K562 (cell line): ENCODE data around the gene LRRC51. TPM values are rescaled to one million over a fixed set of nuclear protein-coding genes. Genes with fewer than 3 reads are reported as not detected.

Experiments
- ARID2 ChIP-seq: fragments of 450-650 bp; IDR thresholded peaks from 2 replicates; pipeline ENCODE4 v1.6.1; 2017; ENCODE audit warnings: antibody characterized with exemption, mild to moderate bottlenecking
- CAMTA2 ChIP-seq: fragments of 250-450 bp; sonication (Bioruptor Pico); conservative IDR thresholded peaks from 2 replicates; pipeline ENCODE4 v1.5.1; 2022
- E2F4 ChIP-seq: sonication (generic); formaldehyde crosslinking; IDR thresholded peaks from 2 replicates; pipeline ENCODE4 v1.8.0; 2022; ENCODE audit warnings: mild to moderate bottlenecking, low read depth, missing genetic modification reagents
- GTF2E2 ChIP-seq: fragments of 200-800 bp; sonication (Bioruptor generic); IDR thresholded peaks from 2 replicates; pipeline ENCODE4 v1.6.1; 2016; ENCODE audit warnings: missing genetic modification characterization, missing compliant biosample characterization
- KAT2B ChIP-seq: IDR thresholded peaks from one replicate; pipeline ENCODE4 v1.6.1; 2012; ENCODE audit warnings: low read depth, mild to moderate bottlenecking, control low read depth, inconsistent platforms, low read length, moderate library complexity
- KLF10 ChIP-seq: fragments of 250-450 bp; sonication (Bioruptor Pico); IDR thresholded peaks from 2 replicates; pipeline ENCODE4 v1.6.1; 2021; ENCODE audit warnings: matching md5 sums
- MTA2 ChIP-seq: fragments of 450-650 bp; IDR thresholded peaks from 2 replicates; pipeline ENCODE4 v1.6.1; 2016; ENCODE audit warnings: low read depth
- NFIX ChIP-seq: fragments of 250-450 bp; sonication (Bioruptor Pico); IDR thresholded peaks from 2 replicates; pipeline ENCODE4 v1.4.0; 2020; ENCODE audit warnings: low read depth, mild to moderate bottlenecking, moderate library complexity
- NR2C1 ChIP-seq, 2 experiments: fragments of 450-650 bp; IDR thresholded peaks; 2 replicates each; pipeline ENCODE4 v1.6.1; 2017; ENCODE audit warnings: mild to moderate bottlenecking in 2 of 2, antibody characterized with exemption in 1 of 2, inconsistent platforms in 1 of 2, missing compliant biosample characterization in 1 of 2, missing genetic modification characterization in 1 of 2
- OTX1 ChIP-seq: fragments of 450-650 bp; formaldehyde crosslinking; IDR thresholded peaks from 2 replicates; pipeline ENCODE4 v1.4.0; 2022; ENCODE audit warnings: mild to moderate bottlenecking
- POLR2AphosphoS2 ChIP-seq: IDR thresholded peaks from 2 replicates; pipeline ENCODE4 v1.6.1; 2012; ENCODE audit warnings: low read length, improper control_type of control experiment
- RFX7 ChIP-seq: fragments of 250-450 bp; sonication (Bioruptor Pico); IDR thresholded peaks from 2 replicates; pipeline ENCODE4 v1.5.1; 2021; ENCODE audit warnings: mild to moderate bottlenecking
- SMAD1 ChIP-seq: fragments of 150-350 bp; IDR thresholded peaks from 2 replicates; pipeline ENCODE4 v1.6.1; 2014; ENCODE audit warnings: low read length, low read depth; ENCODE audit not compliant: partially characterized antibody
- STAT5B ChIP-seq: fragments of 250-450 bp; sonication (Bioruptor Pico); IDR thresholded peaks from 2 replicates; pipeline ENCODE4 v1.8.0; 2021; ENCODE audit warnings: mild to moderate bottlenecking, inconsistent platforms
- TAF7 ChIP-seq: fragments of 450-650 bp; IDR thresholded peaks from 2 replicates; pipeline ENCODE4 v1.6.1; 2016; ENCODE audit warnings: missing genetic modification characterization, missing compliant biosample characterization
- ZBTB5 ChIP-seq: fragments of 450-650 bp; IDR thresholded peaks from 2 replicates; pipeline ENCODE4 v1.6.1; 2017; ENCODE audit warnings: antibody characterized with exemption
- ZNF134 ChIP-seq: fragments of 250-450 bp; sonication (Bioruptor Pico); conservative IDR thresholded peaks from 2 replicates; pipeline ENCODE4 v1.4.0; 2020
- ZNF165 ChIP-seq: fragments of 250-450 bp; sonication (Bioruptor Pico); IDR thresholded peaks from 2 replicates; pipeline ENCODE4 v1.4.0; 2020; ENCODE audit warnings: borderline replicate concordance
- ZNF23 ChIP-seq: fragments of 250-450 bp; sonication (Bioruptor Pico); IDR thresholded peaks from 2 replicates; pipeline ENCODE4 v1.4.0; 2020; ENCODE audit warnings: mild to moderate bottlenecking
- ZNF408 ChIP-seq: fragments of 250-450 bp; sonication (Bioruptor Pico); IDR thresholded peaks from 2 replicates; pipeline ENCODE4 v1.4.0; 2020; ENCODE audit warnings: low read depth, mild to moderate bottlenecking, moderate library complexity
- polyA plus RNA-seq, 8 experiments: library from polyadenylated mRNA; depleted of rRNA in 4 of 8; stranded (reverse) in 5 of 8; unstranded in 3 of 8; fragments of >200 nt; fragmentation: Nextera tagmentation in 2 of 8; fragmentation: Illumina TruSeq in 1 of 8; extraction: Ambion mirVana in 2 of 8; extraction: Trizol in 1 of 8; gene quantifications; 2 replicates each; pipeline versions ENCODE4 v1.2.1 to v1.2.3, GENCODE V29; 2011 to 2014; ENCODE audit warnings: inconsistent platforms in 1 of 8, missing spikeins in 1 of 8
- total RNA-seq, 7 experiments: library from RNA; depleted of rRNA in 6 of 7; stranded (reverse); fragments of >200 nt in 6 of 7; fragmentation: Illumina TruSeq in 2 of 7; extraction: Trizol in 2 of 7; gene quantifications; 2 replicates each; pipeline versions ENCODE4 v1.2.1 to v1.2.3, GENCODE V29; 2011 to 2021; ENCODE audit warnings: low replicate concordance in 1 of 7
- TF ChIP-seq, protein P1 (sequence below): sonication (generic); formaldehyde crosslinking; IDR thresholded peaks from 2 replicates; pipeline ENCODE4 v1.8.1; 2023; ENCODE audit warnings: mild to moderate bottlenecking, missing genetic modification reagents
- TF ChIP-seq, protein P2 (sequence below): sonication (generic); IDR thresholded peaks from 2 replicates; pipeline ENCODE4 v1.6.1; 2016

LRRC51 gene
- total and polyA plus RNA-seq, 9 of the 15 experiments (the other 6 are each of a cell fraction or from before 2014, with no cell fraction given), result 4.7 to 10.6 (median 5.6) TPM

GRCh38 chr11:72080326-72081183 is at the start of gene LRRC51, which contains the start of gene NUMA1 (continued):
- TF ChIP-seq ZNF23, result no peak
- TF ChIP-seq NR2C1 (IDR thresholded peaks at IDR 0.05), result peak; percentile 61
- peak; percentile 75; the same call in 1 of the 2 replicates for TF ChIP-seq NR2C1 (tag; IDR thresholded peaks at IDR 0.05)
- TF ChIP-seq KAT2B, result no peak
- TF ChIP-seq GTF2E2 (tag), result 0 out of 2 replicates have a peak, but pooled peaks have one; percentile 4
- no peak for TF ChIP-seq NFIX
- TF ChIP-seq E2F4 (CRISPR knock-in tag), result peak; percentile 90
- no peak for TF ChIP-seq ARID2
- TF ChIP-seq ZNF134 (CRISPR knock-in tag), result no peak
- TF ChIP-seq ZNF408 (CRISPR knock-in tag), result no peak
- TF ChIP-seq, protein P1, sequence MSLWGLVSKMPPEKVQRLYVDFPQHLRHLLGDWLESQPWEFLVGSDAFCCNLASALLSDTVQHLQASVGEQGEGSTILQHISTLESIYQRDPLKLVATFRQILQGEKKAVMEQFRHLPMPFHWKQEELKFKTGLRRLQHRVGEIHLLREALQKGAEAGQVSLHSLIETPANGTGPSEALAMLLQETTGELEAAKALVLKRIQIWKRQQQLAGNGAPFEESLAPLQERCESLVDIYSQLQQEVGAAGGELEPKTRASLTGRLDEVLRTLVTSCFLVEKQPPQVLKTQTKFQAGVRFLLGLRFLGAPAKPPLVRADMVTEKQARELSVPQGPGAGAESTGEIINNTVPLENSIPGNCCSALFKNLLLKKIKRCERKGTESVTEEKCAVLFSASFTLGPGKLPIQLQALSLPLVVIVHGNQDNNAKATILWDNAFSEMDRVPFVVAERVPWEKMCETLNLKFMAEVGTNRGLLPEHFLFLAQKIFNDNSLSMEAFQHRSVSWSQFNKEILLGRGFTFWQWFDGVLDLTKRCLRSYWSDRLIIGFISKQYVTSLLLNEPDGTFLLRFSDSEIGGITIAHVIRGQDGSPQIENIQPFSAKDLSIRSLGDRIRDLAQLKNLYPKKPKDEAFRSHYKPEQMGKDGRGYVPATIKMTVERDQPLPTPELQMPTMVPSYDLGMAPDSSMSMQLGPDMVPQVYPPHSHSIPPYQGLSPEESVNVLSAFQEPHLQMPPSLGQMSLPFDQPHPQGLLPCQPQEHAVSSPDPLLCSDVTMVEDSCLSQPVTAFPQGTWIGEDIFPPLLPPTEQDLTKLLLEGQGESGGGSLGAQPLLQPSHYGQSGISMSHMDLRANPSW (CRISPR knock-in tag), result no peak
- no peak for TF ChIP-seq TAF7 (tag)
- no peak for TF ChIP-seq RFX7 (CRISPR knock-in tag)
- TF ChIP-seq STAT5B, result no peak
- TF ChIP-seq, protein P2, sequence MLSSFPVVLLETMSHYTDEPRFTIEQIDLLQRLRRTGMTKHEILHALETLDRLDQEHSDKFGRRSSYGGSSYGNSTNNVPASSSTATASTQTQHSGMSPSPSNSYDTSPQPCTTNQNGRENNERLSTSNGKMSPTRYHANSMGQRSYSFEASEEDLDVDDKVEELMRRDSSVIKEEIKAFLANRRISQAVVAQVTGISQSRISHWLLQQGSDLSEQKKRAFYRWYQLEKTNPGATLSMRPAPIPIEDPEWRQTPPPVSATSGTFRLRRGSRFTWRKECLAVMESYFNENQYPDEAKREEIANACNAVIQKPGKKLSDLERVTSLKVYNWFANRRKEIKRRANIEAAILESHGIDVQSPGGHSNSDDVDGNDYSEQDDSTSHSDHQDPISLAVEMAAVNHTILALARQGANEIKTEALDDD, result no peak
- no peak for TF ChIP-seq OTX1
- TF ChIP-seq KLF10 (CRISPR knock-in tag), result no peak
- no peak for TF ChIP-seq ZBTB5
- TF ChIP-seq CAMTA2 (CRISPR knock-in tag), result no peak
- TF ChIP-seq ZNF165 (CRISPR knock-in tag), result no peak
- TF ChIP-seq SMAD1, result peak; percentile 82
- no peak; the same call in 1 of the 2 replicates for TF ChIP-seq POLR2AphosphoS2
- TF ChIP-seq MTA2, result no peak; the same call in 1 of the 2 replicates
